GM12892 (cell line): ENCODE measurements around the gene MFSD1.

ENCODE experiments used
- POLR2A ChIP-seq: IDR thresholded peaks from 2 replicates; pipeline ENCODE4 v1.6.1; 2011; ENCODE audit warnings: low read depth, low read length, control low read depth
- TAF1 ChIP-seq: IDR thresholded peaks from 2 replicates; pipeline ENCODE4 v1.6.1; 2011; ENCODE audit warnings: low read depth, mild to moderate bottlenecking, control low read depth, low read length, borderline replicate concordance

DNA sequence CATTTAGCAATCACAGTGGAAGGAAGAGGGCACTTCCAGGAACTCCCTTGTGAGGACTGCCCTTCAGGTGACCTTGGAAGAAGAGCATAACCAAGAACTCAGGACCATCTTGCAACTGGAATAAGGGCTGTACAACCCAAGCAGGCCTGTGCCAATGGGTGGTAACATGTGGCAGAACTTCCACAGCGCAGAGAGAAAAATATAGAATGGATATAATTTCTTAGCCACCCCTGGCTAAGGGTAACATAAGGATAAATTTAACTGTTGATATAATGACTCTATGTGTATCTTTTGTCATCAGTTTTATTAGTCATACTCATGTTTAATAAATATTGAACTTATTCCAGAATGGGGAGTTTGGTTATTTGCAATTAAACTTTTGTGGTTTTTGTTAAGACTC is 13.4 kb upstream of the MFSD1 start:
- no peak for TF ChIP-seq POLR2A
- TF ChIP-seq TAF1, result no peak
